ENCODE data around the gene LHX3.

The LHX3 gene

DNA sequence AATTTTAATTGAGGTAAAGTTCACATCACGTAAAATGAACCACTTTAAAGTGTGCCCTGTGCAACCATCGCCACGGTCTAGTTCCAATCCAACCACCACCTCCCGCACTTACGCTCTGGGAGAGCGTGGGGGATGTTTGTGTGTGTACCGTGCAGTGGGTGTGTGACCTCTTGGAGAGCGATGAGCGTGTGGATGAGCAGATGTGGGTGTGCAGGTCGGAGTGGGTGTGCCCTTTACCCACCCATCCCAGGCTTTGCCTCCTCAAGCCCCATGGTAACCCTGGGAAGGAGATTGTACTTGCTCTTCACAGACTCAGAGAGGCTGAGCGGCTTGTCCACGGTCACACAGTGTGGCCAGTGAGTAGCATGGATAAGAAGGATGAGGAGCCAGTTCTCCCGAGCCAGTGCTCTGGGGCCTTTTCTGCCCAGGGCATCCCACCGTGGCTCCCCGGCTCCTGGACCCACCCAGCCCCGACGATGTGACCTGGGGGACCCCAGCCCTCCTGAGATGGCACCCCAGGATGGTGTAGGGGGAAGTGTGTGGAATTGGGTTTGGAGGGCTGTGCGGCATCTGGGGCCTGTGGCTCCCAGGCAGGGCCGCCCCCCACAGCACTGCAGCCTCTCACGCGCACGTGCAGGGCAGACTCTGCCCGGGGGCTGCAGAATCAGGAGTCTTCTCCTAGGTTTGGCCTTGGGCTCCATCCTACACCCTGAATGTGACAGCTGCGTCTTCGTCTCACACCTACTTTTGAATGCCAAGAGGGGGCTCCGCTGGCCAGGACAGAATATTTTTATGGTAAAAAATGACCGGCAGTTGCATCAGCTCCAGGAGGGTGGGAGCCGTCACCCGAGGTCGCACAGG is 13.6 kb downstream of the LHX3 start:
- no peak for DNase-seq

DNA sequence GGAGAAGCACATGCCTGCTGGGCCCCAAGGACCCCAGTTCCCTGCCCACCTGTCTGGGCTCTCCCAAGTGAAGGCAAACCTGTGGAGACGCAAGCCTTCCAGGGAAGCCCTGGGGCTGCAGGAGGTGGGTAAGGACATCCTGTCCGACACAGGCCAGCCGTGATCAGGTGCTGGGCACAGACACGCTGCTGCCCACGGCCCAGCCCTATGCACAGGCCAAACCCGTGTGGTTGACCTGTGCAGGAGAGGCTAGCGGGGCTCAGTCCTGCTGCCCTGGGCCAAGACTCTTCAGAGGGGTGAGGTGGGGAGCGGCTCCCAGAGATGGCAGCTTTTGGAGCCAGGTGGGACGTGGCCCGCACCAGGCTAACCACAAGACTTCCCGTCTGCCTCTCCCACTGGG is 14.3 kb downstream of the LHX3 start:
- no peak for DNase-seq

DNA sequence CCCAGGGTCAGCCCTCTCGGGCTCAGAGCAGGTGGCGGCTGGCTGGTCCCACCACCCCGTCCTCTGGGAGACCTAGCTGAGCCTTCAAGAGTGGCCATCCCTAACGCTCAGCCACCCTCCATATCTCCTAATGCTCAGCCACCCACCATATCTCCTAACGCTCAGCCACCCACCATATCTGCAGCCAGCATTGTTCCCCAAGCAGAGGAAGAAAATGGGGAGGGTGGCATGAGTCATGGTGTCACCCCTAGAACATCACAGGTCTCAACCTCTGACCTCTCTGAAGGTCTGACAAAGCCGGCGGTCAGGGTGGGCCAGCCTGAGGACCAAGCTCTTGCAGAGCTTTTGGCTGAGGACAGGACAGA is 14.7 kb downstream of the LHX3 start:
- no peak for DNase-seq

DNA sequence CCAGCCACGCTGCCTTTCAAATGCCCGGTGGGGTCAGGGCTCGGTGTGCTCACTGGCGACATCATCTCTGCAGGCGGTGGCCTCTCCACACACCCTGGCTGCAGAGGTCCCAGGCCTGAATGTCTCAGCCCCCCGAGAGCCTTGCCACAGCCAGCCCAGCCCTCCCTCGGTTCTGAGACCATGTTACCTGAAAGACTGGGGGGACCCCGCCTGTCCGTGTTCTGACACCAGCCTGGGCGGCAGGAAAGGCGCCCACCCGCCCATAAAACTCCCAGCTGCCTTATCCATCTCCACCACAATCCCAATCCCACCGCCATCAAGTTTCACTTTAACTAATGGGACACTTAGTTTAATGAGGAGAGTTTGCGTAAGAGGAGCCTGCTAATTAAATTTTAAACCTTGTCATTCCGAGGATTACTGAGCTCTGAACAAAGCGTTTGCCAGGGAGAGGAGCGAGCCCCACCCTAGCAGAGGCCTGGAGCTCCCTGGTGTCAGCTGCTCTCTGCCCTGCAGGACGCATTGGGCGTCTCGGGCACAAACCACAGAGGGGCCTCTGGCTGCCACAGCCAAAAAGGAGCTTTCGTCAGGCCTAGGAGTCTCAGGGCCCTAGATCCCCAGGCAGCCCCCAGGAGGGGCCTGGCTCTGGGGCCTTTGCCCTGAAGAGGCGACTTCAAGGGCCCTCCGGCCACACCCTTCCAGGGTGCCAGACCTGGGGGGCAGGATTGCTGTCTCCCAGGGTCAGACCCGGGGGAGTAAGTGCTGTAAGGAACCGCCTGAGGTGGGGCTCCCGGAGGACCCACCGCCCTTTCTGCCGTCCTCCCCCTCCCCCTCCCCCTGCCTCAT is 15.3 kb downstream of the LHX3 start:
- DNase-seq, result no peak

GRCh38 chr9:136187683-136188586 is 17.0 kb downstream of the LHX3 start:
- DNase-seq, result no peak

GRCh38 chr9:136187197-136187596 is 17.7 kb downstream of the LHX3 start:
- no peak for DNase-seq

- DNase-seq, result no peak
Measured at GRCh38 chr9:136186386-136186785, 18.5 kb downstream of the LHX3 start.

GRCh38 chr9:136185596-136186366 is 19.1 kb downstream of the LHX3 start:
- DNase-seq, result no peak

DNA sequence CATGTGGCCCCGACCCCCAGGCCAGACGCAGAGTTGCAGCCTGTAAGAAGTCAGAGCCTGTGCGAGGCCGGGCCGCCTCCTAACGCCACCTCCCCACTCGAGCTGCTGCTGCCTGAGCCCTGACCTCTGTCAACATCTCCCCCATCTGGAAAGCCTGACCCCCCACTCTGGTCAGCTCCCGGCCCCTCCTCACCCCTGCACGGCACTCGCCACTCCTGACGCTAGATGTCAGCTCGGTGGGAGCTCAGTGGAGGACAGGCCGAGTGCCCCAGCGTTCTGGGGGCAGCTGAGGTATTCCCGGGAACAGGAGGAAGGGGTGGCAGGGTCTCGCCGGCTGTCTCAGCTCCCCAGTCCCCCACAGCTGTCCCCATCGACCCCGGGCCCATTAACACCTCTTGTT is 19.9 kb downstream of the LHX3 start:
- DNase-seq, result no peak

- no peak for DNase-seq
Measured at GRCh38 chr9:136182850-136183422, 22.0 kb downstream of the LHX3 start.

DNA sequence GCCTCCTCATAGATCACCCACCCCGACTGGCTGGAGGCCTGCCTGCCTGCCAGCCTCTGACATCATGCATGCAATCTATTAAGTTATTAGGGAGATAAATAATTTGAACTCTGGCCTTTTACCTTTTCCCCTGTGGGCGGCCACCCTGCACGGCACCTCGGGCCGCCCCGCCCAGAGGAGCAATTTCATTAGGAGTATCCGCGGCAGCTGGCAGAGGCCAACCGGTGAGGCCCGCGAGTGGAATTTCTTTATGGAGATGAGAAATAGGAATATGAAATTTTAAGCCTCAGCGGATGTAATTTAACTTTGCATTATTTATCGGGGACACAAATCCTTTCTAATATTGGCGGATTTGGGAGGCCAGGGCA is 22.5 kb downstream of the LHX3 start:
- no peak for DNase-seq

GRCh38 chr9:136181784-136182419 is 23.0 kb downstream of the LHX3 start:
- DNase-seq, result no peak

- no peak for DNase-seq
Measured at GRCh38 chr9:136180586-136180985, 24.3 kb downstream of the LHX3 start.

DNA sequence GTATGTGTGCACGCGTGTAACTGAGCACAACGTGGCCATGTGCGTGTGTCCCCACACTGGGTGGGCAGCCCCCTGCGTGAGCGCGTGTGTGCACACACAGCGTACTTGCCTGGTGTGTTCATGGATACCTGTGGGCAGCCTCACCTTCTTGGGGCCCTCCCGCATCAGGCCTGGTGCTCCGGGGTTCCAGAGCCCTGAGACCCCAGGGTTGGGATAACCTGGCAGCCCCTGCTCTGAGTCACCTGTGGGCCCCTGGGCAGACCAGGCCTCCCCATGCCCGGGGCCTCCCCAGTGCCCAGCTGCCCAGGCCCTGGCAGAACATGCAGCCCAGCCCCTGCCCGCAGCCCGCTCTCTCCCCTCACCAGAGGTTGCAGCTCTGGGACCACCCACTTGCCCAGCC is 25.2 kb downstream of the LHX3 start:
- DNase-seq, result no peak

DNA sequence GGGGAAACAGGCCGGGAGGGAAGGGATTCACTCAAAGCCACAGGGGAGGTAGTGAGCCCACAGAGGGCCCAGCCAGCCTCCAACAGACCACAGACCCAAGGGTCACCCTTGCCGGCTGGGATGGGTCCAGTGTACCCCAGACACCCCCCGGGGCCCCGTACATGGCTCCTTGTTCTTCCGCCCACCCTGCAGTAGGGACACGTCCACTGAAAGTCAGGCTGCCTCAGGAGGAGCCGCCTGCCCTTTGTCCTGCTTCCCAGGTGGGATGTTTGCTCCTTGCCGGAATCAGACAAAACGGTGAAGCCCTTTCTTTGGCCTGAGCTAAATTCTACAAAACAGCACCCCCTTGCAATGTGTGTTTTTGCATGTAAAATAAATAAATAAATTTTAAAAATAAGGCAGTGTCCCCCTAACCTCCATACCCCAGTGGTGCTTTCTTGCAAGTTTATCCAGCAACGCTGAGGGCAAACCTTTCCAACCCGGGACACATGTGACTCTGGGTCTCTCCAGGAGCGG is 25.8 kb downstream of the LHX3 start:
- DNase-seq, result no peak

DNA sequence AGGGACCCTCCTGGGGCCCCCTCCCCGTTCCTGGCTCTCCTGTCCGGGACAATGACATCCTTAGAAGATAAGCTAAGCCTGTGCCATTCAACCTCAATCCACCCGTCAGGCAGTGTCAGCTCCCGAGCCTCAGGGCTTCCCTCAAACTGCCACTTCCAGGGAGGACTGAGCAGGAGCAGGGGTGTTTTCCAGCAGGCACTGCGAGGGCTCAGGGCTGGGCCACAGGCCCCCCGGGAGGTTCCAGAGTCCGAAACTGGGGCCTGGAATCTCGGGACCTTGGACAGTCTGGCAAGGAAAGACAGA is 26.2 kb downstream of the LHX3 start:
- no peak for DNase-seq

DNA sequence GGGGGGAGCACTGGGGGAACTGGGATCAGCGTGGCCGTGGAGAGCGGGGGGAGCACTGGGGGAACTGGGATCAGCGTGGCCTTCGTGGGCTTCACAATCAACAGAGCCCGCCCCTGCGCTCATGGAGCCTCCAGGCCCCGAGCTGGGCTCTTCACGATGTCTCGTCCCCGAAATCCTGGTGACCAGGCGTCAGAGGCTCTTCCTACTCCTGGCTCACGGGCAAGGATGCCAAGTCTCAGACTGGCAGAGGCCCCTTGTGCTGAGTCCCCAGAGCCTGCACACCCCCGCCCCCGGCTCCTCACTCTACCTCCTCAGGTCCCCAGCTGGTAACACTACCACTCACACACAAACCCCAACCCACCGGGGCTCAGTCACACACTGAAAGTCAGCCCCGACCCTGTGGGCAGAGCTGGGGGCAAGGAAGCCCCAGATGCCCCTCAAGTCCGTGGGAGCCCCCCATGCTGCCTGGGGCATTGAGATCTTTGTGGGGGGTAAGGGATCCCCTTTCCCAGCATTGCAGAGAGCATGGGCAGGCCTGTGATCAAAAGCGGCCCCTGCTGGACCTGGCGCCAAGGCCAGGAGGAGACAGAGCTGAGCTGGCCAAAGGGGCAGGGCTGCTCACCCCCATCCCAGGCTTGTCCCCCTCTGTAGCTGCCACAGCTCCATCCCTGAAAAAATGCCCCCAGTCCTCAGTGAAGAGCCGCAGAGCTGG is 26.7 kb downstream of the LHX3 start:
- DNase-seq, result no peak

- DNase-seq, result no peak
Measured at GRCh38 chr9:136177224-136177623, 27.7 kb downstream of the LHX3 start.

GRCh38 chr9:136175616-136176197 is 29.2 kb downstream of the LHX3 start:
- no peak for DNase-seq
